TTC549 (cell line): ENCODE results near the gene ODF2.
"Not testable (repeated sequence)": the region's sequence is repeated elsewhere in the genome, so short reads cannot be mapped to it uniquely, and the experiment has no call there.

Experiments
- FAIRE-seq: peaks from 2 replicates; lab custom pipeline; 2012; peaks lifted over from hg19 to GRCh38; lab: Jason Lieb, UNC

ODF2 gene

GRCh38 chr9:128484686-128485413 lies 29.0 kb downstream of the ODF2 start:
- no peak for FAIRE-seq

- no peak for FAIRE-seq
Observed at GRCh38 chr9:128485414-128485855, 29.6 kb downstream of the ODF2 start.

GRCh38 chr9:128486201-128486600 lies 30.4 kb downstream of the ODF2 start:
- no peak for FAIRE-seq

- FAIRE-seq = no peak
Observed at GRCh38 chr9:128493424-128493823, 37.6 kb downstream of the ODF2 start.

GRCh38 chr9:128494108-128494745 lies 38.4 kb downstream of the ODF2 start:
- no peak for FAIRE-seq

GRCh38 chr9:128494746-128495129 lies 38.9 kb downstream of the ODF2 start:
- no peak for FAIRE-seq

GRCh38 chr9:128495296-128495695 lies 39.5 kb downstream of the ODF2 start:
- no peak for FAIRE-seq

- FAIRE-seq = no peak
Observed at GRCh38 chr9:128495804-128496417, 40.1 kb downstream of the ODF2 start.

- no peak for FAIRE-seq
Observed at GRCh38 chr9:128497824-128498610, 42.2 kb downstream of the ODF2 start.

- FAIRE-seq = no peak
Observed at GRCh38 chr9:128498911-128499310, 43.1 kb downstream of the ODF2 start.

- FAIRE-seq = no peak
Observed at GRCh38 chr9:128499920-128500319, 44.1 kb downstream of the ODF2 start.

- FAIRE-seq = not testable (repeated sequence)
Observed at GRCh38 chr9:128503415-128503825, 47.6 kb downstream of the ODF2 start.

GRCh38 chr9:128503870-128504269 lies 48.1 kb downstream of the ODF2 start:
- no peak for FAIRE-seq

GRCh38 chr9:128504485-128505413 lies 48.9 kb downstream of the ODF2 start, which contains the start of gene GLE1:
GLE1 (plus strand) TSS chr9:128504719; CDS start chr9:128504806, 87 bp downstream.
- FAIRE-seq = no peak

- no peak for FAIRE-seq
Observed at GRCh38 chr9:128505414-128505765, 49.6 kb downstream of the ODF2 start.

GRCh38 chr9:128505906-128506305 lies 50.1 kb downstream of the ODF2 start:
- FAIRE-seq = not testable (repeated sequence)

GRCh38 chr9:128512820-128513219 lies 57.0 kb downstream of the ODF2 start:
- no peak for FAIRE-seq

- no peak for FAIRE-seq
Observed at GRCh38 chr9:128521956-128522355, 66.2 kb downstream of the ODF2 start.

- no peak for FAIRE-seq
Observed at GRCh38 chr9:128523199-128523925, 67.6 kb downstream of the ODF2 start.

- FAIRE-seq = no peak
Observed at GRCh38 chr9:128526720-128527119, 70.9 kb downstream of the ODF2 start.
